SU-DHL-6 (cell line): ENCODE results near the gene BET1L.

Experiments
- H2AFZ ChIP-seq: fragments of 200-600 bp; sonication (generic); 2 replicates; pipeline ENCODE4 v1.6.1; 2014; ENCODE audit warnings: low read depth, mild to moderate bottlenecking, moderate library complexity, mixed read lengths, antibody characterized with exemption, low read length; ENCODE audit not compliant: severe bottlenecking
- H3F3A ChIP-seq: fragments of 200-600 bp; shearing (Covaris generic); 2 replicates; pipeline ENCODE4 v1.6.0; 2016; ENCODE audit warnings: antibody characterized with exemption, mild to moderate bottlenecking; ENCODE audit not compliant: insufficient read depth
- H3K27ac ChIP-seq: fragments of 200-600 bp; sonication (generic); 2 replicates; pipeline ENCODE4 v1.5.1; 2016; ENCODE audit warnings: low read depth, mild to moderate bottlenecking, low read length, moderate library complexity, mixed read lengths
- H3K27me3 ChIP-seq: fragments of 200-600 bp; sonication (generic), shearing (Covaris generic); 2 replicates; pipeline ENCODE4 v1.6.0; 2014; ENCODE audit warnings: mild to moderate bottlenecking, low read length
- H3K36me3 ChIP-seq: fragments of 200-600 bp; sonication (generic); 2 replicates; pipeline ENCODE4 v1.6.1; 2014; ENCODE audit warnings: mild to moderate bottlenecking, low read length, mixed read lengths
- H3K4me2 ChIP-seq: fragments of 300-600, 200-600 bp; shearing (Covaris generic), sonication (generic); 2 replicates; pipeline ENCODE4 v1.6.0; 2014; ENCODE audit warnings: low read length, low read depth, mild to moderate bottlenecking; ENCODE audit not compliant: poor library complexity, severe bottlenecking
- H3K4me3 ChIP-seq: fragments of 200-600 bp; sonication (generic); 2 replicates; pipeline ENCODE4 v1.5.1; 2014; ENCODE audit warnings: antibody characterized with exemption, low read length, mild to moderate bottlenecking, mixed read lengths; ENCODE audit not compliant: insufficient read depth, poor library complexity, severe bottlenecking
- H3K79me2 ChIP-seq: fragments of 200-600 bp; sonication (generic); 2 replicates; pipeline ENCODE4 v1.6.1; 2014; ENCODE audit warnings: mild to moderate bottlenecking, low read length, moderate library complexity; ENCODE audit not compliant: insufficient read depth
- H3K9ac ChIP-seq: fragments of 200-600 bp; sonication (generic); 2 replicates; pipeline ENCODE4 v1.7.0; 2014; ENCODE audit warnings: mild to moderate bottlenecking, low read length
- H3K9me2 ChIP-seq: fragments of 200-600 bp; sonication (generic); replicated peaks from 2 replicates; pipeline ENCODE4 v1.6.1; 2014; ENCODE audit warnings: low read length; ENCODE audit not compliant: insufficient read depth
- H3K9me3 ChIP-seq: fragments of 200-600 bp; sonication (generic); 2 replicates; pipeline ENCODE4 v1.6.1; 2014; ENCODE audit warnings: low read length, mixed read lengths; ENCODE audit not compliant: insufficient read depth
- H4K20me1 ChIP-seq: fragments of 200-600 bp; sonication (generic); 2 replicates; pipeline ENCODE4 v1.6.1; 2014; ENCODE audit warnings: low read depth, mild to moderate bottlenecking, antibody characterized with exemption, low read length, moderate library complexity, mixed read lengths
- EZH2phosphoT487 ChIP-seq: fragments of 200-600 bp; sonication (generic), shearing (Covaris generic); conservative IDR thresholded peaks from 2 replicates; pipeline ENCODE4 v1.6.1; 2018; ENCODE audit warnings: mild to moderate bottlenecking, antibody characterized with exemption, low read length, moderate library complexity, mixed read lengths
- TF ChIP-seq, protein P1 (sequence below): fragments of 200-600 bp; sonication (generic); IDR thresholded peaks from one replicate; pipeline ENCODE4 v1.5.1; 2017; ENCODE audit warnings: antibody characterized with exemption, mild to moderate bottlenecking, low read length, moderate library complexity; ENCODE audit not compliant: insufficient read depth, poor library complexity, severe bottlenecking

Gene BET1L

DNA sequence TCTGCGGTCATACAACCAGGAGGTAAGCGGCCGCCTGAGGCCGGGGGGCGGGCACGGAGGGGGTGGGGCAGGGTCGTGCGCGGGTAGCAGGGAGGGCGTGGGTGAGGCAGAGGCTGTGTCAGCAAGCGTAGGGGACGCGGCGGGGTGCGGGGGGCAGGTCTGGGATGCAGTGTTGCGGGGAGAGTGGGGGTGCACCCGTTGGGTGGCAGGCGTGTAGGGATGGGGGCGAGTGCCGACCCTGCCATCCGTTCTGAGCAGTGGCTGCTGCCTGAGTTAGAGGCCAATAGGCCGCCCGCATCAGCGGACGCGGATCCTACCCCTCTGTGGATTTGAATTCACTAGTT, 1.7 kb upstream of the BET1L start:
- Histone ChIP-seq H3K4me3 (peak overlapping the region; percentile 74), H3K36me3 (no peaks in the 10 kb centered on the region), H3K9me3 (no peaks in the 10 kb centered on the region), H3K4me2 (peak overlapping the region; percentile 69), H3K79me2 (peaks cover 30% of the 10 kb centered on the region), H4K20me1 (no peaks in the 10 kb centered on the region; the same call in 1 of the 2 replicates), H3K9me2 (no peaks in the 10 kb centered on the region), H3K27ac (peak overlapping the region; percentile 94), H3F3A (peaks cover 9% of the 10 kb centered on the region), H3K27me3 (no peaks in the 10 kb centered on the region), H2AFZ (no peak overlapping the region), H3K9ac (peak overlapping the region; percentile 80)
- no peak for TF ChIP-seq EZH2phosphoT487
- TF ChIP-seq, protein P1, sequence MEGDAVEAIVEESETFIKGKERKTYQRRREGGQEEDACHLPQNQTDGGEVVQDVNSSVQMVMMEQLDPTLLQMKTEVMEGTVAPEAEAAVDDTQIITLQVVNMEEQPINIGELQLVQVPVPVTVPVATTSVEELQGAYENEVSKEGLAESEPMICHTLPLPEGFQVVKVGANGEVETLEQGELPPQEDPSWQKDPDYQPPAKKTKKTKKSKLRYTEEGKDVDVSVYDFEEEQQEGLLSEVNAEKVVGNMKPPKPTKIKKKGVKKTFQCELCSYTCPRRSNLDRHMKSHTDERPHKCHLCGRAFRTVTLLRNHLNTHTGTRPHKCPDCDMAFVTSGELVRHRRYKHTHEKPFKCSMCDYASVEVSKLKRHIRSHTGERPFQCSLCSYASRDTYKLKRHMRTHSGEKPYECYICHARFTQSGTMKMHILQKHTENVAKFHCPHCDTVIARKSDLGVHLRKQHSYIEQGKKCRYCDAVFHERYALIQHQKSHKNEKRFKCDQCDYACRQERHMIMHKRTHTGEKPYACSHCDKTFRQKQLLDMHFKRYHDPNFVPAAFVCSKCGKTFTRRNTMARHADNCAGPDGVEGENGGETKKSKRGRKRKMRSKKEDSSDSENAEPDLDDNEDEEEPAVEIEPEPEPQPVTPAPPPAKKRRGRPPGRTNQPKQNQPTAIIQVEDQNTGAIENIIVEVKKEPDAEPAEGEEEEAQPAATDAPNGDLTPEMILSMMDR = no peak

DNA sequence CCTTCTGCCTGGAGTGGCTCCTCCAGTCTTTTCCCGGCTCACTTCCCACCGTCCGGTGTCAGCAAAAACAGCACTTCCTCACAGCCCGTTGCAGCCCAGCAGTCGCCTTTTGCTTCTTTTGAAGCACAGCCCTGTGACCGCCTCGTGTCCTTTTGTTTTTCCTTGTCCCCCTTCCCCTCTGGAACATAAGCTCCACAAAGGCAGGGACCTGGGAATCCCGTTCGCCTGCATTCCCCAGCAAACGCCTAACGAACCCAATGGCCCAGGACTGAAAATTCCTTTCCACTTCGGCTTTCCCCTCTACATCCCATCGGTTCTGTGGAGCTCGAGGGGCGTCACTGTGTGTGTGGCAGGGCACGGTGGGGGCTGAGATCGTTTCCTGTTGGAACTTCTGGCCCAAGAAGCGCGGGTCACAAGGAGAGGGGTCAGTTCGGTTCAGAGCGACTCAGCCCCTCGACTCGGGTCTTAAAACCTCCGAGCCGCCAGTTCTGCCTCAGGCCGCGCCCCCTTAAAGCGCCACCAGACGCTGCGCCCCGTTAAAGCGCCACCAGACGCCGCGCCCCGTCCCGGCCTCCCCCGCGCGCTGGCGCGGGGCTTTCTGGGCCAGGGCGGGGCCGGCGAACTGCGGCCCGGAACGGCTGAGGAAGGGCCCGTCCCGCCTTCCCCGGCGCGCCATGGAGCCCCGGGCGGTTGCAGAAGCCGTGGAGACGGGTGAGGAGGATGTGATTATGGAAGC, 1.1 kb upstream of the BET1L start:
- H4K20me1 ChIP-seq = no peaks in the 10 kb centered on the region; the same call in 1 of the 2 replicates
- peaks cover 9% of the 10 kb centered on the region for H3F3A ChIP-seq
- TF ChIP-seq EZH2phosphoT487 = no peak
- TF ChIP-seq, protein P1 = no peak
- H3K79me2 ChIP-seq = peaks cover 30% of the 10 kb centered on the region
- H3K27me3 ChIP-seq = no peaks in the 10 kb centered on the region
- H3K36me3 ChIP-seq = no peaks in the 10 kb centered on the region
- peak overlapping the region; percentile 21 for H2AFZ ChIP-seq
- no peaks in the 10 kb centered on the region for H3K9me2 ChIP-seq
- peak overlapping the region; percentile 94 for H3K27ac ChIP-seq
- peak overlapping the region; percentile 74 for H3K4me3 ChIP-seq
- H3K9ac ChIP-seq = peak overlapping the region; percentile 80
- H3K4me2 ChIP-seq = peak overlapping the region; percentile 69
- H3K9me3 ChIP-seq = no peaks in the 10 kb centered on the region

DNA sequence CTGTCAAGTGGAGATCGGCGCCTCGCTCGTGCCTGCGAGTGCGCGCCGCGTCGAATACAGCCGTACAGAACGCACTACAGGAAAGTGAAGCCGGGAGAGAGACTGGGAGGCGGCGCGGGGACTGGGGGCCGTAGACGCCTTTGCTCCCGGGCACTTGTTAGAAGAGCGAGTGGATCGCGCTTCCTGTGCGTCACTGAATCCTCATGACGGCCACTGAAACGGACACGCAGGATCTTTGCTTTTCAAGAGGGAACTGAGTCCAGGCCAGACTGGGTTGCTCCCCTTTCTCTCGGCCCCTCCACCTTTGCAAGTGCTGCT, 623 bp upstream of the BET1L start:
- Histone ChIP-seq H3K9me2 (no peaks in the 10 kb centered on the region), H3K36me3 (no peaks in the 10 kb centered on the region), H3K79me2 (peaks cover 30% of the 10 kb centered on the region), H4K20me1 (no peaks in the 10 kb centered on the region; the same call in 1 of the 2 replicates), H3K9ac (peak overlapping the region; percentile 80), H3K4me3 (peak overlapping the region; percentile 74), H3K9me3 (no peaks in the 10 kb centered on the region), H2AFZ (peak overlapping the region; percentile 21), H3K4me2 (peak overlapping the region; percentile 69), H3K27me3 (no peaks in the 10 kb centered on the region), H3K27ac (peak overlapping the region; percentile 94), H3F3A (peaks cover 9% of the 10 kb centered on the region)
- no peak for TF ChIP-seq EZH2phosphoT487
- TF ChIP-seq, protein P1 = no peak
